ENCODE measurements around the gene EXOC2.

The EXOC2 gene

GRCh38 chr6:705047-705446 is 12.1 kb upstream of the EXOC2 start:
- H3K4me1 ChIP-seq (ENCODE audit: low read depth, poor library complexity, severe bottlenecking): peaks cover 11% of the 10 kb centered on the region
- no peak overlapping the region for H3K9ac ChIP-seq
- no peaks in the 10 kb centered on the region for H3K79me2 ChIP-seq (ENCODE audit: insufficient read depth, low read depth)
- no peak overlapping the region for H3K4me3 ChIP-seq (IDR thresholded peaks at IDR 0.05; ENCODE audit: insufficient read depth, low read depth, low read length)
- H3K27me3 ChIP-seq (ENCODE audit: insufficient read depth, low read depth): no peaks in the 10 kb centered on the region
- TF ChIP-seq CTCF (conservative IDR thresholded peaks at IDR 0.05; ENCODE audit: low read depth, low read length): no peak
- H3K4me2 ChIP-seq: no peak overlapping the region
- no peaks in the 10 kb centered on the region for H4K20me1 ChIP-seq (ENCODE audit: insufficient read depth)
- no peaks in the 10 kb centered on the region for H3K36me3 ChIP-seq (ENCODE audit: insufficient read depth)
- no peak overlapping the region for H3K27ac ChIP-seq
- no peak overlapping the region for H2AFZ ChIP-seq (ENCODE audit: low read depth)

GRCh38 chr6:704046-704445 is 11.1 kb upstream of the EXOC2 start:
- no peak overlapping the region for H3K4me2 ChIP-seq

GRCh38 chr6:703552-703951 is 10.6 kb upstream of the EXOC2 start:
- H3K27me3 ChIP-seq (ENCODE audit: insufficient read depth, low read depth): no peaks in the 10 kb centered on the region
- H4K20me1 ChIP-seq (ENCODE audit: insufficient read depth): no peaks in the 10 kb centered on the region
- no peaks in the 10 kb centered on the region for H3K4me1 ChIP-seq (ENCODE audit: low read depth, poor library complexity, severe bottlenecking)
- no peak overlapping the region for H3K9ac ChIP-seq
- H3K4me2 ChIP-seq: no peak overlapping the region
- no peak overlapping the region for H3K27ac ChIP-seq
- no peak for TF ChIP-seq CTCF (conservative IDR thresholded peaks at IDR 0.05; ENCODE audit: low read depth, low read length)
- H3K79me2 ChIP-seq (ENCODE audit: insufficient read depth, low read depth): no peaks in the 10 kb centered on the region
- H2AFZ ChIP-seq (ENCODE audit: low read depth): no peak overlapping the region
- H3K36me3 ChIP-seq (ENCODE audit: insufficient read depth): no peaks in the 10 kb centered on the region
- H3K4me3 ChIP-seq (IDR thresholded peaks at IDR 0.05; ENCODE audit: insufficient read depth, low read depth, low read length): no peak overlapping the region

More at GRCh38 chr6:704046-704445, 11.1 kb upstream of the EXOC2 start:
- Histone ChIP-seq H3K27ac (no peak overlapping the region), H4K20me1 (ENCODE audit: insufficient read depth) (no peaks in the 10 kb centered on the region), H3K36me3 (ENCODE audit: insufficient read depth) (no peaks in the 10 kb centered on the region), H3K9ac (no peak overlapping the region), H3K4me3 (IDR thresholded peaks at IDR 0.05; ENCODE audit: insufficient read depth, low read depth, low read length) (no peak overlapping the region), H2AFZ (ENCODE audit: low read depth) (no peak overlapping the region), H3K27me3 (ENCODE audit: insufficient read depth, low read depth) (no peaks in the 10 kb centered on the region), H3K4me1 (ENCODE audit: low read depth, poor library complexity, severe bottlenecking) (peaks cover under 1% of the 10 kb centered on the region), H3K79me2 (ENCODE audit: insufficient read depth, low read depth) (no peaks in the 10 kb centered on the region)
- no peak for TF ChIP-seq CTCF (conservative IDR thresholded peaks at IDR 0.05; ENCODE audit: low read depth, low read length)

DNA sequence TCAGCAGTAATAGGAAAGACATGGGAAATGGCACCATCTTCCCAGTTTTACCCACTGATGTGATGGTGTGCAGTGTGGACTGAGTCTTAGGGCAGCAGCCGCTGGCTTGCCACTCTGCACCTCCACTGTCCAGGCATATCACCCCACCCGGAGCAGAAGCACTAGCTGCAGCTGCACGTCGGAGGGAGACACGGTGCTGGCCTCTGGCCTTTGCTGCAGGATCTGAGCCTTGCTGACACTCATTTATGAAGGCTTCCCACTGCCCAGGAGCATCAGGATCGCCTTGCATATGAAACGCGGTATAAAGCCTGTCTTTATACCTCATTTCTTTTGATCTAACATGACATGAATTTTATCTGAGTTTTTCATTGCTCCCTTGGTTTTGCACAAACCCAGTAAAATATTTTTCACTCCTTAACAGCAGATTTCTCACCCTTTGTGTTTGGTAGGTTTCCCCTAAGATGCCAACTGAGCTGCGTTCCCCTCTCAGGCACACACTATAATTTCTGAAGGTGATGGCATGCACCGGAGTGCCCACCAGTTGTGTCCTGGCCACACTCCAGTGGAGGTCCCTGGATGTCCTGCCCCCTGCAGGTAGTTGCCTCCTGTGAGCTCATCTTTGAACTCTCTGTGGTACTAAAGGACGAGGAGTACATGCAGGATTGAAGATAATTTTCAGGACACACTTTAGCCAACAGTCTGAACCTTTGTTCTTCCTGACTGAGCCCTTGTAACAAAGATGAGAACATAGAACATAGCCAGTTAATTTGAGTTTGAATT is 9.0 kb upstream of the EXOC2 start:
- TF ChIP-seq CTCF (conservative IDR thresholded peaks at IDR 0.05; ENCODE audit: low read depth, low read length): 0 out of 2 replicates have a peak, but pooled peaks have one; percentile 19
- Histone ChIP-seq H3K27ac (no peak overlapping the region), H3K4me3 (IDR thresholded peaks at IDR 0.05; ENCODE audit: insufficient read depth, low read depth, low read length) (no peak overlapping the region), H3K4me1 (ENCODE audit: low read depth, poor library complexity, severe bottlenecking) (no peaks in the 10 kb centered on the region), H3K9ac (no peak overlapping the region), H3K36me3 (ENCODE audit: insufficient read depth) (no peaks in the 10 kb centered on the region), H4K20me1 (ENCODE audit: insufficient read depth) (no peaks in the 10 kb centered on the region), H3K79me2 (ENCODE audit: insufficient read depth, low read depth) (no peaks in the 10 kb centered on the region), H3K27me3 (ENCODE audit: insufficient read depth, low read depth) (no peaks in the 10 kb centered on the region), H2AFZ (ENCODE audit: low read depth) (no peak overlapping the region), H3K4me2 (no peak overlapping the region)

Measured in KMS-11 (cell line).